K562 (cell line): Measurements from ENCODE around the gene ATP6V0A1. TPM values are rescaled to one million over a fixed set of nuclear protein-coding genes. Genes with fewer than 3 reads are reported as not detected.

Experiments
- ARID1B ChIP-seq: fragments of 450-650 bp; IDR thresholded peaks from 2 replicates; pipeline ENCODE4 v1.6.1; 2016; ENCODE audit warnings: antibody characterized with exemption, mild to moderate bottlenecking, inconsistent platforms
- BACH1 ChIP-seq: fragments of 200-800 bp; sonication (Bioruptor generic); IDR thresholded peaks from 2 replicates; pipeline ENCODE4 v1.6.1; 2016; ENCODE audit warnings: missing genetic modification characterization, missing compliant biosample characterization
- CEBPB ChIP-seq: fragments of 450-650 bp; IDR thresholded peaks from 2 replicates; pipeline ENCODE4 v1.6.1; 2016; ENCODE audit warnings: missing genetic modification characterization, missing compliant biosample characterization
- DMBX1 ChIP-seq: fragments of 250-450 bp; sonication (Bioruptor Pico); IDR thresholded peaks from 2 replicates; pipeline ENCODE4 v1.8.0; 2022; ENCODE audit warnings: inconsistent platforms, mild to moderate bottlenecking, moderate library complexity, borderline replicate concordance
- EP400 ChIP-seq: fragments of 450-650 bp; IDR thresholded peaks from 2 replicates; pipeline ENCODE4 v1.6.1; 2017; ENCODE audit warnings: antibody characterized with exemption, mild to moderate bottlenecking, moderate library complexity
- EWSR1 ChIP-seq: fragments of 450-650 bp; IDR thresholded peaks from 2 replicates; pipeline ENCODE4 v1.6.1; 2018; ENCODE audit warnings: borderline replicate concordance, mild to moderate bottlenecking, low read depth, moderate library complexity; ENCODE audit not compliant: partially characterized antibody
- FOS ChIP-seq: IDR thresholded peaks from 3 replicates; pipeline ENCODE4 v1.6.1; 2011; ENCODE audit not compliant: insufficient read length; ENCODE audit errors: extremely low read depth
- HDGF ChIP-seq: fragments of 450-650 bp; IDR thresholded peaks from 2 replicates; pipeline ENCODE4 v1.6.1; 2016
- HLTF ChIP-seq: fragments of 450-650 bp; IDR thresholded peaks from 2 replicates; pipeline ENCODE4 v1.6.1; 2016
- HMG20B ChIP-seq: fragments of 250-450 bp; sonication (Bioruptor Pico); IDR thresholded peaks from 2 replicates; pipeline ENCODE4 v1.5.0; 2021; ENCODE audit warnings: mild to moderate bottlenecking
- JUND ChIP-seq, 2 experiments: IDR thresholded peaks; 2 replicates in 1 of 2; 3 replicates in 1 of 2; pipeline ENCODE4 v1.6.1; 2011; ENCODE audit warnings: borderline replicate concordance in 2 of 2, low read depth in 2 of 2, low read length in 2 of 2, improper control_type of control experiment in 1 of 2, missing biosample characterization in 1 of 2, missing genetic modification characterization in 1 of 2, missing genetic modification reagents in 1 of 2
- MCM7 ChIP-seq, 2 experiments: fragments of 450-650 bp; IDR thresholded peaks; 2 replicates each; pipeline ENCODE4 v1.6.1; 2016 to 2018
- MTA2 ChIP-seq: fragments of 450-650 bp; IDR thresholded peaks from 2 replicates; pipeline ENCODE4 v1.6.1; 2016; ENCODE audit warnings: low read depth
- MYC ChIP-seq, 2 experiments: fragments of 250-450 bp in 1 of 2; sonication (Bioruptor Pico) in 1 of 2; IDR thresholded peaks; 2 replicates each; pipeline versions ENCODE4 v1.5.1 to v1.6.1; 2012 to 2021; ENCODE audit warnings: low read depth in 2 of 2, borderline replicate concordance in 1 of 2, improper control_type of control experiment in 1 of 2, low read length in 1 of 2, mild to moderate bottlenecking in 1 of 2, moderate library complexity in 1 of 2
- NCOA2 ChIP-seq, 2 experiments: fragments of 450-650 bp; IDR thresholded peaks; 2 replicates each; pipeline ENCODE4 v1.6.1; 2018; ENCODE audit warnings: mild to moderate bottlenecking in 2 of 2, moderate library complexity in 1 of 2; ENCODE audit not compliant: partially characterized antibody in 2 of 2
- NFIC ChIP-seq: fragments of 450-650 bp; IDR thresholded peaks from 2 replicates; pipeline ENCODE4 v1.6.1; 2017; ENCODE audit warnings: mild to moderate bottlenecking, inconsistent platforms
- PBX2 ChIP-seq, 2 experiments: IDR thresholded peaks in 1 of 2; conservative IDR thresholded peaks in 1 of 2; 2 replicates each; pipeline ENCODE4 v1.6.1; 2016; ENCODE audit warnings: low read depth in 2 of 2, mild to moderate bottlenecking in 1 of 2, missing compliant biosample characterization in 1 of 2, missing genetic modification characterization in 1 of 2, moderate library complexity in 1 of 2
- PKNOX1 ChIP-seq: fragments of 450-650 bp; IDR thresholded peaks from 2 replicates; pipeline ENCODE4 v1.6.1; 2016
- RHOXF2B ChIP-seq: fragments of 250-450 bp; sonication (Bioruptor Pico); conservative IDR thresholded peaks from 2 replicates; pipeline ENCODE4 v1.5.1; 2021
- SIN3B ChIP-seq: fragments of 450-650 bp; IDR thresholded peaks from 2 replicates; pipeline ENCODE4 v1.6.1; 2017; ENCODE audit warnings: low read depth, mild to moderate bottlenecking, moderate library complexity
- TBL1XR1 ChIP-seq, 2 experiments: IDR thresholded peaks; 2 replicates each; pipeline ENCODE4 v1.6.1; 2012; ENCODE audit warnings: improper control_type of control experiment in 2 of 2, low read length in 2 of 2, mild to moderate bottlenecking in 1 of 2
- TRIM28 ChIP-seq: fragments of 450-650 bp; IDR thresholded peaks from 2 replicates; pipeline ENCODE4 v1.6.1; 2017
- ZNF184 ChIP-seq: sonication (generic); formaldehyde crosslinking; IDR thresholded peaks from 2 replicates; pipeline ENCODE4 v1.5.0; 2020; ENCODE audit warnings: missing genetic modification reagents
- ZNF431 ChIP-seq: sonication (generic); formaldehyde crosslinking; IDR thresholded peaks from 2 replicates; pipeline ENCODE4 v1.8.0; 2022; ENCODE audit warnings: mild to moderate bottlenecking, missing genetic modification reagents
- ZNF589 ChIP-seq: fragments of 200-800 bp; sonication (Bioruptor generic); IDR thresholded peaks from 2 replicates; pipeline ENCODE4 v1.6.1; 2016; ENCODE audit warnings: low read depth, missing genetic modification characterization, missing compliant biosample characterization
- ZNF780A ChIP-seq: fragments of 250-450 bp; sonication (Bioruptor Pico); IDR thresholded peaks from 2 replicates; pipeline ENCODE4 v1.5.0; 2021; ENCODE audit warnings: mild to moderate bottlenecking
- ZNF79 ChIP-seq: fragments of 250-450 bp; sonication (Bioruptor Pico); IDR thresholded peaks from 2 replicates; pipeline ENCODE4 v1.4.0; 2020; ENCODE audit warnings: low read depth, mild to moderate bottlenecking, moderate library complexity
- ZSCAN29 ChIP-seq: fragments of 450-650 bp; IDR thresholded peaks from 2 replicates; pipeline ENCODE4 v1.6.1; 2017
- polyA plus RNA-seq, 8 experiments: library from polyadenylated mRNA; depleted of rRNA in 4 of 8; stranded (reverse) in 5 of 8; unstranded in 3 of 8; fragments of >200 nt; fragmentation: Nextera tagmentation in 2 of 8; fragmentation: Illumina TruSeq in 1 of 8; extraction: Ambion mirVana in 2 of 8; extraction: Trizol in 1 of 8; gene quantifications; 2 replicates each; pipeline versions ENCODE4 v1.2.1 to v1.2.3, GENCODE V29; 2011 to 2014; ENCODE audit warnings: inconsistent platforms in 1 of 8, missing spikeins in 1 of 8
- total RNA-seq, 7 experiments: library from RNA; depleted of rRNA in 6 of 7; stranded (reverse); fragments of >200 nt in 6 of 7; fragmentation: Illumina TruSeq in 2 of 7; extraction: Trizol in 2 of 7; gene quantifications; 2 replicates each; pipeline versions ENCODE4 v1.2.1 to v1.2.3, GENCODE V29; 2011 to 2021; ENCODE audit warnings: low replicate concordance in 1 of 7

The ATP6V0A1 gene
- total and polyA plus RNA-seq, 9 of the 15 experiments (the other 6 are each of a cell fraction or from before 2014, with no cell fraction given) = 11.8 to 158 (median 75.5) TPM

- TF ChIP-seq FOS (peak; percentile 12), PBX2 (CRISPR knock-in tag; IDR thresholded peaks at IDR 0.05; ENCODE audit: low read depth) (no peak), PBX2 (tag; conservative IDR thresholded peaks at IDR 0.05; ENCODE audit: low read depth) (peak; percentile 79), NFIC (peak; percentile 72), TBL1XR1 (IDR thresholded peaks at IDR 0.05; ENCODE audit: low read length in 2 of 2) (0 out of 4 replicates have a peak, but pooled peaks of 1 of the 2 experiments have one; percentile 35), MYC (IDR thresholded peaks at IDR 0.05; ENCODE audit: low read depth, low read length) (no peak), MYC (CRISPR knock-in tag; IDR thresholded peaks at IDR 0.05; ENCODE audit: borderline replicate concordance, low read depth) (no peak), ARID1B (peak; percentile 42), JUND (IDR thresholded peaks at IDR 0.05; ENCODE audit: borderline replicate concordance, low read depth, low read length) (peak; percentile 84), JUND (tag; IDR thresholded peaks at IDR 0.05; ENCODE audit: borderline replicate concordance, low read depth, low read length) (peak; percentile 84; the same call in 1 of the 3 replicates), ZNF431 (CRISPR knock-in tag) (no peak), HDGF (no peak), RHOXF2B (CRISPR knock-in tag) (no peak), CEBPB (no peak), TRIM28 (no peak), SIN3B (no peak), EP400 (peak; percentile 54), ZNF184 (CRISPR knock-in tag) (no peak), MCM7 (IDR thresholded peaks at IDR 0.05) (no peak), DMBX1 (CRISPR knock-in tag) (no peak), HMG20B (CRISPR knock-in tag) (no peak), ZNF780A (CRISPR knock-in tag) (no peak), NCOA2 (IDR thresholded peaks at IDR 0.05; ENCODE audit: partially characterized antibody in 2 of 2) (no peak), BACH1 (tag) (no peak), ZNF589 (CRISPR knock-in tag) (0 out of 2 replicates have a peak, but pooled peaks have one; percentile 11), ZSCAN29 (no peak), ZNF79 (no peak), PKNOX1 (no peak), MTA2 (peak; percentile 30; the same call in 1 of the 2 replicates), HLTF (no peak), EWSR1 (no peak)
Observed at GRCh38 chr17:42518046-42518754, 59.5 kb downstream of the ATP6V0A1 start (continued).
